Measurements from ENCODE around the gene COL27A1.

The COL27A1 gene

GRCh38 chr9:114131808-114132549, 23.4 kb upstream of the COL27A1 start:
- H3K4me1 ChIP-seq (ENCODE audit: control insufficient read depth in 5 of 5, insufficient read depth in 5 of 5, low read length in 5 of 5) = no peaks in the 10 kb centered on the region
- peaks cover 2 to 20% (median 3%) of the 10 kb centered on the region in 5 donors for H3K27me3 ChIP-seq (ENCODE audit: control insufficient read depth in 5 of 5, insufficient read depth in 4 of 5, low read length in 5 of 5)
- H3K4me3 ChIP-seq (ENCODE audit: low read depth in 1 of 5, low read length in 5 of 5) = no peak overlapping the region
- H3K9me3 ChIP-seq (ENCODE audit: control insufficient read depth in 5 of 5, low read length in 5 of 5) = peaks cover 0 to 11% (median 9%) of the 10 kb centered on the region in 5 donors
- no peak overlapping the region for H3K27ac ChIP-seq (ENCODE audit: low read depth, low read length)
- H3K9ac ChIP-seq (ENCODE audit: low read length in 5 of 5) = no peak overlapping the region
- no peaks in the 10 kb centered on the region for H3K36me3 ChIP-seq (ENCODE audit: control insufficient read depth in 5 of 5, insufficient read depth in 5 of 5, low read length in 5 of 5)

DNA sequence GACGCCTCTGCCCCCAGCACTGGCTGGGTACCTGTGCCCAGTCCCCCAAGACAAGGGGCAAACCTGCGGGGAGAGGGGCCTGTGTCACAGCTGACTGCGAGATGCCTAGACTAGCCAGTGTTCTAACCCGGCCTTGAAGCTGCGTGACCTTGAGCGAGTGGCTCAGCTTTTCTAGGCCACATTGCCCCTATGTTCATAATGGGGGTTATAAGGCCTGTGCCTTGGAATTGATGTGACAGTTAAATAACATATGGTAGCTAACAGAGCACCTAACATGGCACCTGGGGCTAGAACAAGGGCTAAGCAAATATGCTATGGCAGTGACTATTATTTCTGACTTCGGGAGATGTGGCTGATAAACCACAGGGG, 22.8 kb upstream of the COL27A1 start:
- Histone ChIP-seq H3K4me3 (ENCODE audit: low read depth in 1 of 5, low read length in 5 of 5) (no peak overlapping the region), H3K9me3 (ENCODE audit: control insufficient read depth in 5 of 5, low read length in 5 of 5) (peaks cover 0 to 6% (median 6%) of the 10 kb centered on the region in 5 donors), H3K36me3 (ENCODE audit: control insufficient read depth in 5 of 5, insufficient read depth in 5 of 5, low read length in 5 of 5) (no peaks in the 10 kb centered on the region), H3K4me1 (ENCODE audit: control insufficient read depth in 5 of 5, insufficient read depth in 5 of 5, low read length in 5 of 5) (no peaks in the 10 kb centered on the region), H3K27ac (ENCODE audit: low read depth, low read length) (no peak overlapping the region), H3K27me3 (ENCODE audit: control insufficient read depth in 5 of 5, insufficient read depth in 4 of 5, low read length in 5 of 5) (peaks cover 0 to 16% (median 3%) of the 10 kb centered on the region in 5 donors), H3K9ac (ENCODE audit: low read length in 5 of 5) (no peak overlapping the region)

- H3K27ac ChIP-seq (ENCODE audit: low read depth, low read length) = no peak overlapping the region
- H3K4me1 ChIP-seq (ENCODE audit: control insufficient read depth in 5 of 5, insufficient read depth in 5 of 5, low read length in 5 of 5) = peaks cover 0 to 18% (median 10%) of the 10 kb centered on the region in 5 donors
- H3K9ac ChIP-seq (ENCODE audit: low read length in 5 of 5) = no peak overlapping the region
- H3K27me3 ChIP-seq (ENCODE audit: control insufficient read depth in 5 of 5, insufficient read depth in 4 of 5, low read length in 5 of 5) = peaks cover 0 to 10% (median 3%) of the 10 kb centered on the region in 5 donors
- no peaks in the 10 kb centered on the region for H3K36me3 ChIP-seq (ENCODE audit: control insufficient read depth in 5 of 5, insufficient read depth in 5 of 5, low read length in 5 of 5)
- no peak overlapping the region for H3K4me3 ChIP-seq (ENCODE audit: low read depth in 1 of 5, low read length in 5 of 5)
- no peaks in the 10 kb centered on the region for H3K9me3 ChIP-seq (ENCODE audit: control insufficient read depth in 5 of 5, low read length in 5 of 5)
These were observed 20.4 kb upstream of the COL27A1 start for GRCh38 chr9:114134827-114135396.

DNA sequence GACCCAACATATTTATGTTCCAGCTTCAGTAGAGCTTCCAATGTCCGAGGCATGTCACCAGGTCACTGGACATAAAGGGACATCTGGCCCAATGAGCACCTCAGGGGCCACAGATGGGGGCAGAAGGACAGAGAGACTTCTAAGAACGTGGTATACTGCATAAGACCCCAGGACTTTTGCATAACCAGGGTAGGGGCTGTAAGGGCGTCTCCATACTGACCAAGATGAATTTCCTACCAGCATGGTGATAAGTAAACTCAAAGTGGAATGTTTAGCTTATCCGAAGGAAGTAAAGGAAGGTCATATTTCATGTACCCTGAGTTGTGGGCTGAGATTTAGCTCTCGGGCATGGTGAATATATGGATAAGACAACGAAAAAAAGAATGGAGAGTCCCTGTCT, 17.5 kb upstream of the COL27A1 start:
- H3K36me3 ChIP-seq (ENCODE audit: control insufficient read depth in 5 of 5, insufficient read depth in 5 of 5, low read length in 5 of 5) = no peaks in the 10 kb centered on the region
- peaks cover 4 to 33% (median 23%) of the 10 kb centered on the region in 5 donors for H3K4me1 ChIP-seq (ENCODE audit: control insufficient read depth in 5 of 5, insufficient read depth in 5 of 5, low read length in 5 of 5)
- no peak overlapping the region for H3K9ac ChIP-seq (ENCODE audit: low read length in 5 of 5)
- H3K4me3 ChIP-seq (ENCODE audit: low read depth in 1 of 5, low read length in 5 of 5) = no peak overlapping the region
- H3K27ac ChIP-seq (ENCODE audit: low read depth, low read length) = no peak overlapping the region
- peaks cover 0 to 3% (median 0%) of the 10 kb centered on the region in 5 donors for H3K27me3 ChIP-seq (ENCODE audit: control insufficient read depth in 5 of 5, insufficient read depth in 4 of 5, low read length in 5 of 5)
- H3K9me3 ChIP-seq (ENCODE audit: control insufficient read depth in 5 of 5, low read length in 5 of 5) = no peaks in the 10 kb centered on the region

- Histone ChIP-seq H3K4me1 (ENCODE audit: control insufficient read depth in 5 of 5, insufficient read depth in 5 of 5, low read length in 5 of 5) (peaks cover 4 to 33% (median 23%) of the 10 kb centered on the region in 5 donors), H3K9me3 (ENCODE audit: control insufficient read depth in 5 of 5, low read length in 5 of 5) (no peaks in the 10 kb centered on the region), H3K4me3 (ENCODE audit: low read depth in 1 of 5, low read length in 5 of 5) (no peak overlapping the region), H3K27ac (ENCODE audit: low read depth, low read length) (no peak overlapping the region), H3K36me3 (ENCODE audit: control insufficient read depth in 5 of 5, insufficient read depth in 5 of 5, low read length in 5 of 5) (no peaks in the 10 kb centered on the region), H3K27me3 (ENCODE audit: control insufficient read depth in 5 of 5, insufficient read depth in 4 of 5, low read length in 5 of 5) (peaks cover 0 to 6% (median 0%) of the 10 kb centered on the region in 5 donors), H3K9ac (ENCODE audit: low read length in 5 of 5) (no peak overlapping the region)
These were observed 16.8 kb upstream of the COL27A1 start for GRCh38 chr9:114138552-114138971.

DNA sequence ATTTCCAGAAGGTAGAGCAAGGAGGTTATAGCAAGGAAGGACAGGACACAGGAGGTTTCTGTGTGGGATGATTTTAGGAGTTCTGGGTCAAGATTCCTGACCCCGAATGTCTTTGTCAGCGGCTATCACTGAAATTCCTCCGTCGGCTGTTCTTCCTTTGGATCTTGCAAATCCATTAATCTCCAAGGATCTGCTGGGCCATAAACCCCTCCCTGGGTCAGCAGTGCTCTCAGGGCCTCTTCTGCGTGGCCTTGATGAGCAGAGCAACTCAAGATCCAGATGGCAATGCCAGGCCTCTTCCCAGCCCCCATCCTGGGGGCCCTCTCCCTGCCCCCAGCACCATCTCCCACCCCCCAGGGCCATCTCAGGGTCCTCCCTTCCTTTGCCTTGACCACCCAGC, 16.3 kb upstream of the COL27A1 start:
- no peaks in the 10 kb centered on the region for H3K36me3 ChIP-seq (ENCODE audit: control insufficient read depth in 5 of 5, insufficient read depth in 5 of 5, low read length in 5 of 5)
- H3K4me3 ChIP-seq (ENCODE audit: low read depth in 1 of 5, low read length in 5 of 5) = no peak overlapping the region
- H3K27me3 ChIP-seq (ENCODE audit: control insufficient read depth in 5 of 5, insufficient read depth in 4 of 5, low read length in 5 of 5) = peaks cover 0 to 6% (median 3%) of the 10 kb centered on the region in 5 donors
- no peak overlapping the region for H3K9ac ChIP-seq (ENCODE audit: low read length in 5 of 5)
- peaks cover 4 to 33% (median 23%) of the 10 kb centered on the region in 5 donors for H3K4me1 ChIP-seq (ENCODE audit: control insufficient read depth in 5 of 5, insufficient read depth in 5 of 5, low read length in 5 of 5)
- no peaks in the 10 kb centered on the region for H3K9me3 ChIP-seq (ENCODE audit: control insufficient read depth in 5 of 5, low read length in 5 of 5)
- no peak overlapping the region for H3K27ac ChIP-seq (ENCODE audit: low read depth, low read length)

- Histone ChIP-seq H3K9ac (ENCODE audit: low read length in 5 of 5) (no peak overlapping the region), H3K4me3 (ENCODE audit: low read depth in 1 of 5, low read length in 5 of 5) (no peak overlapping the region), H3K36me3 (ENCODE audit: control insufficient read depth in 5 of 5, insufficient read depth in 5 of 5, low read length in 5 of 5) (no peaks in the 10 kb centered on the region), H3K27ac (ENCODE audit: low read depth, low read length) (no peak overlapping the region), H3K27me3 (ENCODE audit: control insufficient read depth in 5 of 5, insufficient read depth in 4 of 5, low read length in 5 of 5) (peaks cover 0 to 12% (median 3%) of the 10 kb centered on the region in 5 donors), H3K9me3 (ENCODE audit: control insufficient read depth in 5 of 5, low read length in 5 of 5) (no peaks in the 10 kb centered on the region), H3K4me1 (ENCODE audit: control insufficient read depth in 5 of 5, insufficient read depth in 5 of 5, low read length in 5 of 5) (peaks cover 4 to 33% (median 23%) of the 10 kb centered on the region in 5 donors)
These were observed 14.9 kb upstream of the COL27A1 start for GRCh38 chr9:114140401-114140800.

GRCh38 chr9:114140850-114141249, 14.5 kb upstream of the COL27A1 start:
- H3K4me1 ChIP-seq (ENCODE audit: control insufficient read depth in 5 of 5, insufficient read depth in 5 of 5, low read length in 5 of 5) = peaks cover 4 to 33% (median 23%) of the 10 kb centered on the region in 5 donors
- H3K27ac ChIP-seq (ENCODE audit: low read depth, low read length) = no peak overlapping the region
- H3K27me3 ChIP-seq (ENCODE audit: control insufficient read depth in 5 of 5, insufficient read depth in 4 of 5, low read length in 5 of 5) = peaks cover 0 to 12% (median 4%) of the 10 kb centered on the region in 5 donors
- no peak overlapping the region for H3K4me3 ChIP-seq (ENCODE audit: low read depth in 1 of 5, low read length in 5 of 5)
- no peak overlapping the region for H3K9ac ChIP-seq (ENCODE audit: low read length in 5 of 5)
- no peaks in the 10 kb centered on the region for H3K36me3 ChIP-seq (ENCODE audit: control insufficient read depth in 5 of 5, insufficient read depth in 5 of 5, low read length in 5 of 5)
- H3K9me3 ChIP-seq (ENCODE audit: control insufficient read depth in 5 of 5, low read length in 5 of 5) = no peaks in the 10 kb centered on the region

GRCh38 chr9:114141553-114142402, 13.6 kb upstream of the COL27A1 start:
- no peak overlapping the region for H3K27ac ChIP-seq (ENCODE audit: low read depth, low read length)
- H3K36me3 ChIP-seq (ENCODE audit: control insufficient read depth in 5 of 5, insufficient read depth in 5 of 5, low read length in 5 of 5) = no peaks in the 10 kb centered on the region
- no peaks in the 10 kb centered on the region for H3K9me3 ChIP-seq (ENCODE audit: control insufficient read depth in 5 of 5, low read length in 5 of 5)
- H3K4me1 ChIP-seq (ENCODE audit: control insufficient read depth in 5 of 5, insufficient read depth in 5 of 5, low read length in 5 of 5) = peaks cover 4 to 33% (median 23%) of the 10 kb centered on the region in 5 donors
- no peak overlapping the region for H3K9ac ChIP-seq (ENCODE audit: low read length in 5 of 5)
- H3K4me3 ChIP-seq (ENCODE audit: low read depth in 1 of 5, low read length in 5 of 5) = no peak overlapping the region
- H3K27me3 ChIP-seq (ENCODE audit: control insufficient read depth in 5 of 5, insufficient read depth in 4 of 5, low read length in 5 of 5) = peaks cover 0 to 15% (median 4%) of the 10 kb centered on the region in 5 donors
